MM.1S (cell line): Measurements from ENCODE around the gene RPS27A.

ENCODE experiments used
- DNase-seq: peaks from one replicate; pipeline ENCODE4 v3.0.0-alpha.2; 2015
- H2AFZ ChIP-seq: fragments of 300-600 bp; sonication (generic); 2 replicates; pipeline ENCODE4 v1.6.0; 2016; ENCODE audit warnings: antibody characterized with exemption, low read length
- H3F3A ChIP-seq: fragments of 300-600 bp; sonication (generic); 2 replicates; pipeline ENCODE4 v1.6.1; 2016; ENCODE audit warnings: mild to moderate bottlenecking, antibody characterized with exemption, low read length, moderate library complexity, mixed read lengths; ENCODE audit not compliant: insufficient read depth
- H3K27ac ChIP-seq: fragments of 300-600 bp; sonication (generic); 2 replicates; pipeline ENCODE4 v1.5.1; 2016; ENCODE audit warnings: mild to moderate bottlenecking, low read length
- H3K27me3 ChIP-seq: fragments of 300-600 bp; sonication (generic); replicated peaks from 2 replicates; pipeline ENCODE4 v1.6.0; 2016; ENCODE audit warnings: low read length; ENCODE audit not compliant: insufficient read depth
- H3K36me3 ChIP-seq: fragments of 300-600 bp; sonication (generic); replicated peaks from 2 replicates; pipeline ENCODE4 v1.6.1; 2016; ENCODE audit warnings: mild to moderate bottlenecking, low read length, mixed read lengths; ENCODE audit not compliant: insufficient read depth
- H3K4me1 ChIP-seq: fragments of 300-600 bp; sonication (generic); 2 replicates; pipeline ENCODE4 v1.6.1; 2016; ENCODE audit warnings: low read length, mixed read lengths
- H3K4me2 ChIP-seq: fragments of 300-600 bp; sonication (generic); 2 replicates; pipeline ENCODE4 v1.6.0; 2016; ENCODE audit warnings: low read depth, low read length
- H3K4me3 ChIP-seq: fragments of 300-600 bp; sonication (generic); 2 replicates; pipeline ENCODE4 v1.5.1; 2016; ENCODE audit warnings: low read length, mixed read lengths
- H3K79me2 ChIP-seq: fragments of 300-600 bp; sonication (generic); 2 replicates; pipeline ENCODE4 v1.6.1; 2016; ENCODE audit warnings: mixed run types, low read length, mixed read lengths
- H3K9ac ChIP-seq: fragments of 300-600 bp; sonication (generic); 2 replicates; pipeline ENCODE4 v1.6.1; 2016; ENCODE audit warnings: low read length, mixed read lengths
- H3K9me2 ChIP-seq: fragments of 300-600 bp; sonication (generic); replicated peaks from 2 replicates; pipeline ENCODE4 v1.6.1; 2016; ENCODE audit warnings: mild to moderate bottlenecking, low read length, mixed read lengths; ENCODE audit not compliant: insufficient read depth
- H3K9me3 ChIP-seq: fragments of 300-600 bp; sonication (generic); replicated peaks from 2 replicates; pipeline ENCODE4 v1.6.1; 2016; ENCODE audit warnings: mild to moderate bottlenecking, low read length, mixed read lengths; ENCODE audit not compliant: insufficient read depth
- H4K20me1 ChIP-seq: fragments of 300-600 bp; sonication (generic); 2 replicates; pipeline ENCODE4 v1.6.1; 2016; ENCODE audit warnings: mild to moderate bottlenecking, low read length, moderate library complexity, mixed read lengths; ENCODE audit not compliant: insufficient read depth
- CTCF ChIP-seq: fragments of 300-600 bp; sonication (generic); IDR thresholded peaks from 2 replicates; pipeline ENCODE4 v1.5.1; 2016; ENCODE audit warnings: antibody characterized with exemption, low read length, mixed read lengths
- EZH2 ChIP-seq: fragments of 300-600 bp; sonication (generic); optimal IDR thresholded peaks from 2 replicates; pipeline ENCODE3; 2017; ENCODE audit warnings: low read depth, mild to moderate bottlenecking, antibody characterized with exemption, low read length, mixed read lengths
- EZH2phosphoT487 ChIP-seq: fragments of 300-600 bp; sonication (generic); IDR thresholded peaks from 2 replicates; pipeline ENCODE4 v1.6.1; 2018; ENCODE audit warnings: antibody characterized with exemption, low read length

RPS27A gene

GRCh38 chr2:55204536-55204935 is 28.0 kb upstream of the RPS27A start:
- no peak for TF ChIP-seq EZH2
- Histone ChIP-seq H3K4me2 (no peak overlapping the region), H3K27ac (no peak overlapping the region), H3K4me1 (no peaks in the 10 kb centered on the region), H3K9me2 (no peaks in the 10 kb centered on the region), H2AFZ (no peak overlapping the region), H3K9ac (no peak overlapping the region), H3K79me2 (no peaks in the 10 kb centered on the region), H3K9me3 (no peaks in the 10 kb centered on the region), H3K4me3 (no peak overlapping the region), H3K36me3 (no peaks in the 10 kb centered on the region), H4K20me1 (no peaks in the 10 kb centered on the region), H3F3A (no peaks in the 10 kb centered on the region), H3K27me3 (no peaks in the 10 kb centered on the region)
- no peak for DNase-seq

- no peak for TF ChIP-seq EZH2phosphoT487
- no peak for TF ChIP-seq EZH2
- TF ChIP-seq CTCF, result no peak
- H3K27ac ChIP-seq, result no peak overlapping the region
- no peaks in the 10 kb centered on the region for H3F3A ChIP-seq
- H3K36me3 ChIP-seq, result no peaks in the 10 kb centered on the region
- no peak for DNase-seq
- H3K9me2 ChIP-seq, result no peaks in the 10 kb centered on the region
- H4K20me1 ChIP-seq, result no peaks in the 10 kb centered on the region
- H3K4me2 ChIP-seq, result no peak overlapping the region
- H3K27me3 ChIP-seq, result no peaks in the 10 kb centered on the region
- H3K79me2 ChIP-seq, result no peaks in the 10 kb centered on the region
- no peaks in the 10 kb centered on the region for H3K9me3 ChIP-seq
- no peak overlapping the region for H3K4me3 ChIP-seq
- H2AFZ ChIP-seq, result no peak overlapping the region
- no peaks in the 10 kb centered on the region for H3K4me1 ChIP-seq
- H3K9ac ChIP-seq, result no peak overlapping the region
Observed at GRCh38 chr2:55204950-55205349, 27.5 kb upstream of the RPS27A start.

GRCh38 chr2:55213822-55214221 is 18.7 kb upstream of the RPS27A start:
- Histone ChIP-seq H4K20me1 (no peaks in the 10 kb centered on the region), H3K4me2 (no peak overlapping the region), H3K9me2 (no peaks in the 10 kb centered on the region), H3K9ac (no peak overlapping the region), H3K4me3 (no peak overlapping the region), H3K4me1 (no peaks in the 10 kb centered on the region), H3F3A (no peaks in the 10 kb centered on the region), H3K27me3 (no peaks in the 10 kb centered on the region), H3K79me2 (no peaks in the 10 kb centered on the region), H2AFZ (no peak overlapping the region), H3K27ac (no peak overlapping the region), H3K36me3 (no peaks in the 10 kb centered on the region), H3K9me3 (no peaks in the 10 kb centered on the region)
- TF ChIP-seq EZH2, result no peak
- no peak for TF ChIP-seq EZH2phosphoT487
- TF ChIP-seq CTCF, result no peak
- DNase-seq, result no peak

GRCh38 chr2:55223958-55224760 is 8.3 kb upstream of the RPS27A start:
- no peaks in the 10 kb centered on the region for H3K9me3 ChIP-seq
- no peaks in the 10 kb centered on the region for H3K36me3 ChIP-seq
- no peaks in the 10 kb centered on the region for H3K4me1 ChIP-seq
- TF ChIP-seq CTCF, result no peak
- TF ChIP-seq EZH2phosphoT487, result no peak
- TF ChIP-seq EZH2, result no peak
- no peak overlapping the region for H2AFZ ChIP-seq
- no peak overlapping the region for H3K4me2 ChIP-seq
- no peaks in the 10 kb centered on the region for H4K20me1 ChIP-seq
- H3F3A ChIP-seq, result no peaks in the 10 kb centered on the region; the same call in 1 of the 2 replicates
- H3K9ac ChIP-seq, result no peak overlapping the region
- H3K27me3 ChIP-seq, result no peaks in the 10 kb centered on the region
- no peak overlapping the region for H3K4me3 ChIP-seq
- H3K9me2 ChIP-seq, result no peaks in the 10 kb centered on the region
- no peaks in the 10 kb centered on the region for H3K79me2 ChIP-seq
- DNase-seq, result no peak
- H3K27ac ChIP-seq, result no peak overlapping the region
